ENCODE data around the gene DLG2. TPM values are rescaled to one million over a fixed set of nuclear protein-coding genes. Genes with fewer than 3 reads are reported as not detected.

DLG2 gene
- total RNA-seq, 1 donor from 2014 or later = 6.7 TPM

DNA sequence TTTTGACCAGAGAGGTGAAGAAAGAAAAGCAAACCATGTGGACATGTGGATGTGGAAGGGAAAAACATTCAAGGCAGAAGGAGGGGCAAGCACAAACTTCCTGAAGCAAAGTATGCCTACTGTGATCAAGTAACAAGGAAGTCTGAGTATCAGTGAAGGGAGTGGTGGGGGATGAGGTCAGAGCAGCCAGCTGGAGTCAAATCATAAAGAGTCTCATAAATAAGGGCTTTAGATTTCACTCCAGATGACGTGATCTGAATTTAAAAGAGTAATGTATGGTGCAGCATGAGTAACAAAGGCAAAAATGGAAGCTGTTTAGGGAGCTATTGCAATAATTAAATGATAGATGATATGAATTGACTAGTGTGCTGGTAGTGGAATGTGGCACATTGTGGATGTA, 1675.6 kb downstream of the DLG2 start:
- Mint-ChIP-seq H3K4me3 (no peak overlapping the region), H3K4me1 (peaks cover 7% of the 10 kb centered on the region)

GRCh38 chr11:83948200-83948599, 1678.9 kb downstream of the DLG2 start:
- no peaks in the 10 kb centered on the region for H3K36me3 Mint-ChIP-seq
- TF ChIP-seq, protein P1, sequence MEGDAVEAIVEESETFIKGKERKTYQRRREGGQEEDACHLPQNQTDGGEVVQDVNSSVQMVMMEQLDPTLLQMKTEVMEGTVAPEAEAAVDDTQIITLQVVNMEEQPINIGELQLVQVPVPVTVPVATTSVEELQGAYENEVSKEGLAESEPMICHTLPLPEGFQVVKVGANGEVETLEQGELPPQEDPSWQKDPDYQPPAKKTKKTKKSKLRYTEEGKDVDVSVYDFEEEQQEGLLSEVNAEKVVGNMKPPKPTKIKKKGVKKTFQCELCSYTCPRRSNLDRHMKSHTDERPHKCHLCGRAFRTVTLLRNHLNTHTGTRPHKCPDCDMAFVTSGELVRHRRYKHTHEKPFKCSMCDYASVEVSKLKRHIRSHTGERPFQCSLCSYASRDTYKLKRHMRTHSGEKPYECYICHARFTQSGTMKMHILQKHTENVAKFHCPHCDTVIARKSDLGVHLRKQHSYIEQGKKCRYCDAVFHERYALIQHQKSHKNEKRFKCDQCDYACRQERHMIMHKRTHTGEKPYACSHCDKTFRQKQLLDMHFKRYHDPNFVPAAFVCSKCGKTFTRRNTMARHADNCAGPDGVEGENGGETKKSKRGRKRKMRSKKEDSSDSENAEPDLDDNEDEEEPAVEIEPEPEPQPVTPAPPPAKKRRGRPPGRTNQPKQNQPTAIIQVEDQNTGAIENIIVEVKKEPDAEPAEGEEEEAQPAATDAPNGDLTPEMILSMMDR (IDR thresholded peaks at IDR 0.05; ENCODE audit: unreplicated experiment) = no peak
- H3K4me3 Mint-ChIP-seq = no peak overlapping the region
- peaks cover 7% of the 10 kb centered on the region for H3K4me1 Mint-ChIP-seq
- no peak overlapping the region for H3K27ac Mint-ChIP-seq
- DNase-seq (ENCODE audit: low spot score in 2 of 2, unreplicated experiment in 2 of 2) = no peak
- H3K27me3 Mint-ChIP-seq (ENCODE audit: low read depth) = no peaks in the 10 kb centered on the region
- H3K9me3 Mint-ChIP-seq = peaks cover 7% of the 10 kb centered on the region

More for the DNA sequence above, 1675.6 kb downstream of the DLG2 start:
- Mint-ChIP-seq H3K27ac (no peak overlapping the region), H3K36me3 (no peaks in the 10 kb centered on the region), H3K27me3 (ENCODE audit: low read depth) (no peaks in the 10 kb centered on the region), H3K9me3 (no peaks in the 10 kb centered on the region)
- TF ChIP-seq, protein P1 (IDR thresholded peaks at IDR 0.05; ENCODE audit: unreplicated experiment) = no peak
- no peak for DNase-seq (ENCODE audit: low spot score in 2 of 2, unreplicated experiment in 2 of 2)

- Mint-ChIP-seq H3K9me3 (peaks cover 14% of the 10 kb centered on the region), H3K4me3 (no peak overlapping the region), H3K36me3 (no peaks in the 10 kb centered on the region), H3K27ac (no peak overlapping the region), H3K4me1 (no peaks in the 10 kb centered on the region), H3K27me3 (ENCODE audit: low read depth) (no peaks in the 10 kb centered on the region)
- DNase-seq (ENCODE audit: low spot score in 2 of 2, unreplicated experiment in 2 of 2) = no peak
- TF ChIP-seq, protein P1 (IDR thresholded peaks at IDR 0.05; ENCODE audit: unreplicated experiment) = no peak
Observed at GRCh38 chr11:83945976-83946375, 1681.2 kb downstream of the DLG2 start.

- H3K36me3 Mint-ChIP-seq = no peaks in the 10 kb centered on the region
- no peaks in the 10 kb centered on the region for H3K27me3 Mint-ChIP-seq (ENCODE audit: low read depth)
- DNase-seq (ENCODE audit: low spot score in 2 of 2, unreplicated experiment in 2 of 2) = no peak
- TF ChIP-seq, protein P1 (IDR thresholded peaks at IDR 0.05; ENCODE audit: unreplicated experiment) = no peak
- no peaks in the 10 kb centered on the region for H3K4me1 Mint-ChIP-seq
- H3K4me3 Mint-ChIP-seq = no peak overlapping the region
- peaks cover 21% of the 10 kb centered on the region for H3K9me3 Mint-ChIP-seq
- H3K27ac Mint-ChIP-seq = no peak overlapping the region
Observed at GRCh38 chr11:83941050-83941449, 1686.1 kb downstream of the DLG2 start.

DNA sequence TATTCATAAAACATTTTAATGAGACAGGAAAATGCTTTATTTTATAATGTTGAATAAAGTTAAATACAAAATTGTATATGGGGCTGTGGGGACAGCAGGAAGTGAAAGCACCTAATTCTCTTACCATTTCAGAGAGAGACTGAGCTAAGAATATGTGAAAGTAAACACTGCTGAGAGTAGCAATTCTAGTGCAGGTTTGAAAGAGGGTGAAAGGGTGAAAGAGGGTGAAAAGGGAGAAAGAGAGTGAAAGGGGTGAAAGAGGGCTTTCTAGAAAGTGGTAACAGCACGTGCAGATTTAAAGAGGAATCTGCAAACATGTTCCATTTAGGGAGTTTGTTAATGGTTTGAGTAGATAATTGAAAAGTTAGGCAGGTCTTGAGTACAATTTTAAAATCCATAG, 1689.0 kb downstream of the DLG2 start:
- TF ChIP-seq, protein P1 (IDR thresholded peaks at IDR 0.05; ENCODE audit: unreplicated experiment) = no peak
- no peaks in the 10 kb centered on the region for H3K27me3 Mint-ChIP-seq (ENCODE audit: low read depth)
- no peaks in the 10 kb centered on the region for H3K36me3 Mint-ChIP-seq
- no peaks in the 10 kb centered on the region for H3K4me1 Mint-ChIP-seq
- H3K27ac Mint-ChIP-seq = no peak overlapping the region
- DNase-seq (ENCODE audit: low spot score in 2 of 2, unreplicated experiment in 2 of 2) = no peak
- H3K9me3 Mint-ChIP-seq = peaks cover 15% of the 10 kb centered on the region
- no peak overlapping the region for H3K4me3 Mint-ChIP-seq

DNA sequence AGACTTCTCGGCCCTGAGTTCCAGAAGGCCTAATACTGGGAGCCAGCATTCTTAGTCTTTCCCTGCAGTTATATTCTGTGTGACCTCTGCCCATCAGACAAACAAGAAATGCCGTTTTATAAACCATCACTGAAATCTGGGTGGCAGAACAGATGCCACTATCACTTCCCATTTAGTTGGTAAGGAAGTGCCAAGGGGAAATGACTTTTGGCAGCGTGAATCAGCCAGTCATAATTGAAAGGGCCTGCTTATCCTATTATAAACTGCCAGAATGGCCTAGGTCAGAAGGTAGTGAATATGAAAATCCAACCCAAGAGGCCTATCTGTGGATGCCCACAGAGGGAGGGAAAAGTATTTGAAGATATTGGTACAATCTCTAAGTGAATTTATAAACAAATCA, 1694.1 kb downstream of the DLG2 start:
- H3K36me3 Mint-ChIP-seq = no peaks in the 10 kb centered on the region
- no peaks in the 10 kb centered on the region for H3K27me3 Mint-ChIP-seq (ENCODE audit: low read depth)
- TF ChIP-seq, protein P1 (IDR thresholded peaks at IDR 0.05; ENCODE audit: unreplicated experiment) = no peak
- no peak overlapping the region for H3K4me3 Mint-ChIP-seq
- H3K9me3 Mint-ChIP-seq = no peaks in the 10 kb centered on the region
- no peaks in the 10 kb centered on the region for H3K4me1 Mint-ChIP-seq
- no peak overlapping the region for H3K27ac Mint-ChIP-seq
- DNase-seq (ENCODE audit: low spot score in 2 of 2, unreplicated experiment in 2 of 2) = no peak

All from mesothelial cell of epicardium (in vitro differentiated cells).